ENCODE data around the gene SYNCRIP. TPM values are rescaled to one million over a fixed set of nuclear protein-coding genes. Genes with fewer than 3 reads are reported as not detected.
A peak's percentile ranks its signal among the peaks of the same experiment; 100 is the strongest.

SYNCRIP gene
- total and polyA plus RNA-seq, 2 of the 13 experiments (the other 11 are each of a cell fraction or from before 2014, with no cell fraction given) = 8.1 to 112 TPM

DNA sequence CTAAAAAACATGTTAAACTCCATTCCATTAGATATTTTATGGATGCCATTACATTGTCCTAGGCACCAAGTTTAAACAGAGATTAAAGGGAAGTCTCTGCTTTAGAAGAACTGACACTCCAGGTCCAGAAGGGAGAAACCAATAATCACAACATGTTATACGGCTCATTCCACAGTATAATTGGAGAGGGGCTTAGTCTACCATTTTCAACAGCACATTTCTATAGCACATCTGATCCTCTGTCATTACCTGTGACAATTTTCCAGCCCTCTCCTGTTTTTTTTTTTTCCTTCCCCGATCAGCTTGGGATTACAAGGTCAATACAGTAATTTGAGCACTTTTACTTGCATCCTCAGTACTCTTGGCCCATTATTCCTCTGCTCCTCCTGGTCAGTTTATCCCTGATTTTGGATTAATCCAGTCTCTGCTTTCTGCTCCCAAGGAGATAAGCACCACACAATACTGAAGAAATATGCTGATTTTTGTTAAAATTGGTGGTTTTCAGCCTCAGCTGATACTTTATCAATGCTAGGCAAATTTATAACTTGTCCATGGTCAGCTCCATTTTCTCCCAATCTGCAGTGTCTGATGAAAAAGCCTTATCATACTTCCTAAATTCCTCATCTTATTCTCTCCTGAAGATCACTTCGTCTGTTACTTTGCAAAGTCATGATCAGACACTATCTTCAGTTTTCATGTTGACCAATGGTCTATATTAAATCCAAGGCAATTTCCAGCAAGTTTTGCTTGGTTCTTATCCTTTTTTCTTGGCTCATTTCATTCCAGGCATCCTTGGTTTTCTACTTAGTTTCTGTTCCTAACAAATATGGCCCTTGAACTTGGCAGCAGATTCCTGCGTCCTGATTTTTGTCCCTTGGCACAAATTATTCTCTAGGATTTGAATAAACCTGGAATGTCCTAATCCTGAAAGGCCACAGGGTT lies 30.8 kb upstream of the SYNCRIP start (continued):
- TF ChIP-seq TBL1XR1 (IDR thresholded peaks at IDR 0.05; ENCODE audit: borderline replicate concordance, low read length, partially characterized antibody) (no peak), ZNF550 (CRISPR knock-in tag; IDR thresholded peaks at IDR 0.05; ENCODE audit: borderline replicate concordance) (no peak), SIN3A (IDR thresholded peaks at IDR 0.05; ENCODE audit: borderline replicate concordance, low read depth, low read length) (no peak), HHEX (CRISPR knock-in tag; IDR thresholded peaks at IDR 0.05) (no peak), ZNF891 (CRISPR knock-in tag; IDR thresholded peaks at IDR 0.05) (no peak), GTF2F1 (IDR thresholded peaks at IDR 0.05; ENCODE audit: low read length) (no peak), NAIF1 (CRISPR knock-in tag; IDR thresholded peaks at IDR 0.05; ENCODE audit: borderline replicate concordance) (peak; percentile 26; the same call in 1 of the 2 replicates), ZNF224 (CRISPR knock-in tag; IDR thresholded peaks at IDR 0.05) (no peak), SMAD1 (CRISPR knock-in tag; IDR thresholded peaks at IDR 0.05; ENCODE audit: borderline replicate concordance, low read depth) (no peak), NR3C1 (CRISPR knock-in tag; IDR thresholded peaks at IDR 0.05) (no peak), ZNF746 (CRISPR knock-in tag; IDR thresholded peaks at IDR 0.05) (no peak), FOXM1 (CRISPR knock-in tag; IDR thresholded peaks at IDR 0.05) (no peak), POLR2G (IDR thresholded peaks at IDR 0.05; ENCODE audit: low read depth, low read length) (peak; percentile 67), PHB2 (IDR thresholded peaks at IDR 0.05; ENCODE audit: partially characterized antibody) (no peak), MATR3 (CRISPR knock-in tag; IDR thresholded peaks at IDR 0.05) (no peak), POLR2AphosphoS2 (IDR thresholded peaks at IDR 0.05; ENCODE audit: low read depth, low read length) (peak; percentile 5; the same call in 1 of the 2 replicates), HIVEP1 (CRISPR knock-in tag; IDR thresholded peaks at IDR 0.05) (no peak), ZNF556 (CRISPR knock-in tag; IDR thresholded peaks at IDR 0.05; ENCODE audit: borderline replicate concordance) (no peak), GPN1 (CRISPR knock-in tag; IDR thresholded peaks at IDR 0.05; ENCODE audit: borderline replicate concordance) (no peak), ZNF761 (CRISPR knock-in tag; conservative IDR thresholded peaks at IDR 0.05) (no peak), RARA (CRISPR knock-in tag; IDR thresholded peaks at IDR 0.05) (no peak), THYN1 (CRISPR knock-in tag; IDR thresholded peaks at IDR 0.05; ENCODE audit: borderline replicate concordance, low read depth) (no peak), NFE2L1 (CRISPR knock-in tag; IDR thresholded peaks at IDR 0.05; ENCODE audit: borderline replicate concordance) (no peak)
- TF ChIP-seq, protein P1, sequence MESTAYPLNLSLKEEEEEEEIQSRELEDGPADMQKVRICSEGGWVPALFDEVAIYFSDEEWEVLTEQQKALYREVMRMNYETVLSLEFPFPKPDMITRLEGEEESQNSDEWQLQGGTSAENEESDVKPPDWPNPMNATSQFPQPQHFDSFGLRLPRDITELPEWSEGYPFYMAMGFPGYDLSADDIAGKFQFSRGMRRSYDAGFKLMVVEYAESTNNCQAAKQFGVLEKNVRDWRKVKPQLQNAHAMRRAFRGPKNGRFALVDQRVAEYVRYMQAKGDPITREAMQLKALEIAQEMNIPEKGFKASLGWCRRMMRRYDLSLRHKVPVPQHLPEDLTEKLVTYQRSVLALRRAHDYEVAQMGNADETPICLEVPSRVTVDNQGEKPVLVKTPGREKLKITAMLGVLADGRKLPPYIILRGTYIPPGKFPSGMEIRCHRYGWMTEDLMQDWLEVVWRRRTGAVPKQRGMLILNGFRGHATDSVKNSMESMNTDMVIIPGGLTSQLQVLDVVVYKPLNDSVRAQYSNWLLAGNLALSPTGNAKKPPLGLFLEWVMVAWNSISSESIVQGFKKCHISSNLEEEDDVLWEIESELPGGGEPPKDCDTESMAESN (CRISPR knock-in tag; conservative IDR thresholded peaks at IDR 0.05) = no peak
- TF ChIP-seq, protein P2, sequence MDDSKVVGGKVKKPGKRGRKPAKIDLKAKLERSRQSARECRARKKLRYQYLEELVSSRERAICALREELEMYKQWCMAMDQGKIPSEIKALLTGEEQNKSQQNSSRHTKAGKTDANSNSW (CRISPR knock-in tag; IDR thresholded peaks at IDR 0.05; ENCODE audit: borderline replicate concordance) = no peak
- TF ChIP-seq, protein P3, sequence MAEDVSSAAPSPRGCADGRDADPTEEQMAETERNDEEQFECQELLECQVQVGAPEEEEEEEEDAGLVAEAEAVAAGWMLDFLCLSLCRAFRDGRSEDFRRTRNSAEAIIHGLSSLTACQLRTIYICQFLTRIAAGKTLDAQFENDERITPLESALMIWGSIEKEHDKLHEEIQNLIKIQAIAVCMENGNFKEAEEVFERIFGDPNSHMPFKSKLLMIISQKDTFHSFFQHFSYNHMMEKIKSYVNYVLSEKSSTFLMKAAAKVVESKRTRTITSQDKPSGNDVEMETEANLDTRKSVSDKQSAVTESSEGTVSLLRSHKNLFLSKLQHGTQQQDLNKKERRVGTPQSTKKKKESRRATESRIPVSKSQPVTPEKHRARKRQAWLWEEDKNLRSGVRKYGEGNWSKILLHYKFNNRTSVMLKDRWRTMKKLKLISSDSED (CRISPR knock-in tag; IDR thresholded peaks at IDR 0.05) = no peak
- TF ChIP-seq, protein P4, sequence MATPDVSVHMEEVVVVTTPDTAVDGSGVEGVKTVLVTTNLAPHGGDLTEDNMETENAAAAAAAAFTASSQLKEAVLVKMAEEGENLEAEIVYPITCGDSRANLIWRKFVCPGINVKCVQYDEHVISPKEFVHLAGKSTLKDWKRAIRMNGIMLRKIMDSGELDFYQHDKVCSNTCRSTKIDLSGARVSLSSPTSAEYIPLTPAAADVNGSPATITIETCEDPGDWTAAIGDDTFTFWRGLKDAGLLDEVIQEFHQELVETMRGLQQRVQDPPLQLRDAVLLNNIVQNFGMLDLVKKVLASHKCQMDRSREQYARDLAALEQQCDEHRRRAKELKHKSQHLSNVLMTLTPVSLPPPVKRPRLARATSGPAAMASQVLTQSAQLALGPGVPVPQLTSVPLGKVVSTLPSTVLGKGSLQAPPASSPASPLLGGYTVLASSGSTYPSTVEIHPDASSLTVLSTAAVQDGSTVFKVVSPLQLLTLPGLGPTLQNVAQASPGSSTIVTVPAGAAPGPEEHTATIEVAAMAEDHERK (CRISPR knock-in tag; IDR thresholded peaks at IDR 0.05; ENCODE audit: low read depth) = no peak

All from HepG2 (cell line).